CD14-positive monocyte (primary cell): Measurements from ENCODE around the gene BFSP1. TPM values are rescaled to one million over a fixed set of nuclear protein-coding genes. Genes with fewer than 3 reads are reported as not detected.

Source experiments
- DNase-seq, 3 donors: peaks; one replicate each; pipeline ENCODE4 v3.0.0-alpha.2; 2011 to 2022
- H2AFZ ChIP-seq: 2 replicates; pipeline ENCODE4 v1.6.0; 2012; ENCODE audit warnings: mild to moderate bottlenecking, low read depth, low read length, inconsistent platforms; ENCODE audit not compliant: insufficient read depth, poor library complexity, severe bottlenecking
- H3K27ac ChIP-seq, 2 donors: 1 replicate in 1 of 2; 2 replicates in 1 of 2; pipeline ENCODE4 v1.5.1; 2012 to 2013; ENCODE audit warnings: low read length in 2 of 2, control low read depth in 1 of 2, inconsistent platforms in 1 of 2, low read depth in 1 of 2, mild to moderate bottlenecking in 1 of 2
- H3K27me3 ChIP-seq, 2 donors: one replicate each; pipeline versions ENCODE4 v1.6.0 to v1.6.1; 2011 to 2013; ENCODE audit warnings: low read length in 2 of 2; ENCODE audit not compliant: control insufficient read depth in 2 of 2, insufficient read depth in 2 of 2
- H3K36me3 ChIP-seq, 2 donors: replicated peaks in 1 of 2; 1 replicate in 1 of 2; 2 replicates in 1 of 2; pipeline versions ENCODE4 v1.5.1 to v1.6.1; 2012 to 2013; ENCODE audit warnings: low read length in 2 of 2, control low read depth in 1 of 2, inconsistent platforms in 1 of 2, mild to moderate bottlenecking in 1 of 2; ENCODE audit not compliant: insufficient read depth in 2 of 2, control insufficient read depth in 1 of 2
- H3K4me1 ChIP-seq, 2 donors: 1 replicate in 1 of 2; 2 replicates in 1 of 2; pipeline versions ENCODE4 v1.5.1 to v1.6.1; 2012 to 2013; ENCODE audit warnings: low read length in 2 of 2, control low read depth in 1 of 2, inconsistent platforms in 1 of 2, mild to moderate bottlenecking in 1 of 2, moderate library complexity in 1 of 2; ENCODE audit not compliant: insufficient read depth in 2 of 2, control insufficient read depth in 1 of 2
- H3K4me2 ChIP-seq: replicated peaks from 2 replicates; pipeline ENCODE3; 2012; ENCODE audit warnings: low read length, moderate library complexity, mild to moderate bottlenecking; ENCODE audit not compliant: poor library complexity, severe bottlenecking; ENCODE audit errors: extremely low read depth
- H3K4me3 ChIP-seq, 3 experiments: fragments of 200-600 bp in 1 of 3; sonication (generic) in 1 of 3; replicated peaks in 1 of 3; 1 replicate in 2 of 3; 2 replicates in 1 of 3; pipeline ENCODE4 v1.5.1; 2011 to 2013; ENCODE audit warnings: low read length in 3 of 3, mild to moderate bottlenecking in 3 of 3, control low read depth in 2 of 3, low read depth in 2 of 3, inconsistent platforms in 1 of 3, moderate library complexity in 1 of 3
- H3K79me2 ChIP-seq: 2 replicates; pipeline ENCODE4 v1.6.0; 2012; ENCODE audit warnings: mild to moderate bottlenecking, control low read depth, inconsistent platforms, low read length, moderate library complexity; ENCODE audit not compliant: insufficient read depth
- H3K9ac ChIP-seq: 2 replicates; pipeline ENCODE4 v1.6.0; 2017; ENCODE audit warnings: low read length, mild to moderate bottlenecking; ENCODE audit not compliant: insufficient read depth, poor library complexity, severe bottlenecking
- H3K9me3 ChIP-seq, 2 donors: replicated peaks in 1 of 2; 1 replicate in 1 of 2; 2 replicates in 1 of 2; pipeline versions ENCODE4 v1.5.1 to v1.6.1; 2012 to 2013; ENCODE audit warnings: low read length in 2 of 2, control low read depth in 1 of 2; ENCODE audit not compliant: control insufficient read depth in 1 of 2, insufficient read depth in 1 of 2
- H4K20me1 ChIP-seq: 2 replicates; pipeline ENCODE4 v1.6.0; 2012; ENCODE audit warnings: mild to moderate bottlenecking, low read length, control low read depth, moderate library complexity; ENCODE audit not compliant: insufficient read depth
- H3K27ac Mint-ChIP-seq, 7 donors: one replicate each; pipeline ENCODE4 v1.8.0; 2020; ENCODE audit warnings: mild to moderate bottlenecking in 7 of 7, mixed read lengths in 7 of 7, moderate library complexity in 6 of 7, inconsistent platforms in 2 of 7
- H3K27me3 Mint-ChIP-seq, 3 donors: one replicate each; pipeline ENCODE4 v1.8.0; 2021 to 2022; ENCODE audit warnings: low read depth in 3 of 3, mild to moderate bottlenecking in 3 of 3, mixed read lengths in 3 of 3, moderate library complexity in 3 of 3, inconsistent platforms in 1 of 3
- H3K36me3 Mint-ChIP-seq, 2 donors: one replicate each; pipeline ENCODE4 v1.8.0; 2020; ENCODE audit warnings: mixed read lengths in 2 of 2, inconsistent platforms in 1 of 2, mild to moderate bottlenecking in 1 of 2
- H3K4me1 Mint-ChIP-seq: one replicate; pipeline ENCODE4 v1.8.0; 2020; ENCODE audit warnings: mild to moderate bottlenecking, mixed read lengths
- H3K4me3 Mint-ChIP-seq, 2 donors: one replicate each; pipeline ENCODE4 v1.8.0; 2020; ENCODE audit warnings: mild to moderate bottlenecking in 2 of 2, mixed read lengths in 2 of 2, moderate library complexity in 1 of 2
- H3K9me3 Mint-ChIP-seq, 7 donors: one replicate each; pipeline ENCODE4 v1.8.0; 2020 to 2022; ENCODE audit warnings: mixed read lengths in 7 of 7, mild to moderate bottlenecking in 6 of 7, moderate library complexity in 6 of 7, inconsistent platforms in 2 of 7
- WGBS: methylation state at CpG from one replicate; pipeline ENCODE4 v1.1.5; 2013; ENCODE audit warnings: missing lambda C conversion rate; ENCODE audit not compliant: insufficient coverage; 5-methylcytosine and 5-hydroxymethylcytosine counted together
- intact Hi-C, 2 donors: fragments of 100-400 bp; cut with micrococcal nuclease; formaldehyde crosslinking; loops; one replicate each; pipeline versions ENCODE4 v1.15.0 to v1.15.1; 2023
- polyA plus RNA-seq, 3 donors: library from polyadenylated mRNA; depleted of rRNA in 1 of 3; unstranded in 2 of 3; stranded (reverse) in 1 of 3; fragments of 300-500 nt in 2 of 3; fragments of >200 nt in 1 of 3; fragmentation: Illumina TruSeq in 2 of 3; gene quantifications; 1 replicate in 2 of 3; 2 replicates in 1 of 3; pipeline ENCODE4 v1.2.3, GENCODE V29; 2012 to 2021
- TF ChIP-seq, protein P1 (sequence below): fragments of 200-600 bp; IDR thresholded peaks from one replicate; pipeline ENCODE4 v1.8.0; 2022; ENCODE audit warnings: antibody characterized with exemption, mild to moderate bottlenecking

BFSP1 gene
- polyA plus RNA-seq, 3 donors: not detected

DNA sequence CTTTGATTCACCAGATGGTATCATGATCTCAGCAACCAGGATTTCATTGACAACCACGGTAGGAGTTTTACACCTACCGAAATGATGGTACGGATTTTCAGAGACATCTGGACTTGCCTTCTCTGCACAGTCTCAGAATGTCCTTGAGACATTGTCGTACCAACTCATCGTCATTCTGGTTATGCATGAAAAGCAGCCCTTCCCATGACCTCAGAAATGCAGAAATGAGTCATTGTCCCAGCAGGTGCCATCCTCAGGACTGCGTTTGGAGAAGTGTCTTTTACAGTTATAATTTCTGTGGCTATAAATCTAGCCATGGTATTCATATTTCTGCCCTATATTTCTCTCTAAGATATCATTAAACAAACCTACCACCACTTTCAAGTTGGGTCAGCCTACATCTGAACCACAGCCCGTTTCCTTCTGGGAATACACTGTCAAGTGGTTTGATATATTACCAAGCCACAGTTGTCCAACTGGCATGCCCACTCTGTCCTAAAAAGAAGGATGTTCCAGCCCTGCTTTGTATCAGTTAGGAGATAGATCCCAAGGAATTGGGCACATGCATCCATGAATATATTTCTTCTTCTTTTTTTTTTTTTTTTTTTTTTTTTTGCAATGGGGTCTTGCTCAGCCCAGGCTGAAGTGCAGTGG is 7.5 kb upstream of the BFSP1 start:
- Mint-ChIP-seq H3K36me3 (no peaks in the 10 kb centered on the region), H3K4me3 (no peak overlapping the region), H3K4me1 (peaks cover 2% of the 10 kb centered on the region), H3K9me3 (no peaks in the 10 kb centered on the region), H3K27ac (peak overlapping the region in 1 of 7 donors; percentile 18), H3K27me3 (peaks cover 2 to 14% (median 6%) of the 10 kb centered on the region in 3 donors)
- no peaks in the 10 kb centered on the region for H3K9me3 ChIP-seq
- H3K36me3 ChIP-seq: no peaks in the 10 kb centered on the region
- no peaks in the 10 kb centered on the region for H3K4me1 ChIP-seq
- H3K9ac ChIP-seq: no peak overlapping the region
- no peaks in the 10 kb centered on the region for H3K79me2 ChIP-seq
- no peaks in the 10 kb centered on the region for H3K27me3 ChIP-seq
- no peak overlapping the region for H2AFZ ChIP-seq
- peak in 2 of 3 donors; percentile 10 to 43 for DNase-seq
- no peak overlapping the region for H3K4me3 ChIP-seq
- WGBS: 55% methylated on average over 5 of the region's 7 CpGs
- no peak overlapping the region for H3K27ac ChIP-seq
- no peaks in the 10 kb centered on the region for H4K20me1 ChIP-seq
- intact Hi-C loops: loop anchor here in 1 of 2 donors (10.0 kb wide), 1 partner anchor 356 kb away; no protein-coding TSS in a partner anchor
- TF ChIP-seq, protein P1, sequence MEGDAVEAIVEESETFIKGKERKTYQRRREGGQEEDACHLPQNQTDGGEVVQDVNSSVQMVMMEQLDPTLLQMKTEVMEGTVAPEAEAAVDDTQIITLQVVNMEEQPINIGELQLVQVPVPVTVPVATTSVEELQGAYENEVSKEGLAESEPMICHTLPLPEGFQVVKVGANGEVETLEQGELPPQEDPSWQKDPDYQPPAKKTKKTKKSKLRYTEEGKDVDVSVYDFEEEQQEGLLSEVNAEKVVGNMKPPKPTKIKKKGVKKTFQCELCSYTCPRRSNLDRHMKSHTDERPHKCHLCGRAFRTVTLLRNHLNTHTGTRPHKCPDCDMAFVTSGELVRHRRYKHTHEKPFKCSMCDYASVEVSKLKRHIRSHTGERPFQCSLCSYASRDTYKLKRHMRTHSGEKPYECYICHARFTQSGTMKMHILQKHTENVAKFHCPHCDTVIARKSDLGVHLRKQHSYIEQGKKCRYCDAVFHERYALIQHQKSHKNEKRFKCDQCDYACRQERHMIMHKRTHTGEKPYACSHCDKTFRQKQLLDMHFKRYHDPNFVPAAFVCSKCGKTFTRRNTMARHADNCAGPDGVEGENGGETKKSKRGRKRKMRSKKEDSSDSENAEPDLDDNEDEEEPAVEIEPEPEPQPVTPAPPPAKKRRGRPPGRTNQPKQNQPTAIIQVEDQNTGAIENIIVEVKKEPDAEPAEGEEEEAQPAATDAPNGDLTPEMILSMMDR: no peak
- H3K4me2 ChIP-seq: no peak overlapping the region

DNA sequence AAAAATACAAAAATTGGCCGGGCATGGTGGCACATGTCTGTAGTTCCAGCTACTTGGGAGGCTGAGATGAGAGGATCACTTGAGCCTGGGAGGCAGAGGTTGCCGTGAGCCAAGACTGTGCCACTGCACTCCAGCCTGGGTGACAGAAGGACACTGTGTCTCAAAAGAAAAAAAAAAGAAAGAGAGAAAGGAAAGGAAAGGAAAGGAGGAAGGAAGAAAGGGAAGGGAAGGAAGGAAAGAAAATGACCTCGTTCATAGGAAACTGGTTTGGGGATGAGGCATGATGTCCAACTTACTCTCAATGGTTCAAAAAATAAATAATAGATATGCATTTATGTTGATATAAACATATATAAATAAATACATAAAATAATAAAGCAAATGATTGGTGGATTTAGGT is 6.8 kb upstream of the BFSP1 start:
- Histone ChIP-seq H3K36me3 (no peaks in the 10 kb centered on the region), H3K4me2 (no peak overlapping the region), H3K4me1 (peaks cover 0 to 3% of the 10 kb centered on the region in 2 donors), H3K79me2 (no peaks in the 10 kb centered on the region), H3K9me3 (no peaks in the 10 kb centered on the region), H3K4me3 (no peak overlapping the region), H3K27me3 (no peaks in the 10 kb centered on the region), H3K9ac (no peak overlapping the region), H4K20me1 (no peaks in the 10 kb centered on the region), H2AFZ (no peak overlapping the region), H3K27ac (no peak overlapping the region)
- DNase-seq: no peak
- H3K9me3 Mint-ChIP-seq: no peaks in the 10 kb centered on the region
- no peak overlapping the region for H3K4me3 Mint-ChIP-seq
- intact Hi-C loops: loop anchor here (2.0 to 10.0 kb wide), 4 partner anchors 31 to 357 kb away; no protein-coding TSS in a partner anchor
- no peaks in the 10 kb centered on the region for H3K36me3 Mint-ChIP-seq
- TF ChIP-seq, protein P1: no peak
- H3K4me1 Mint-ChIP-seq: peaks cover 5% of the 10 kb centered on the region
- H3K27ac Mint-ChIP-seq: no peak overlapping the region
- WGBS: 100% methylated on average over 2 of the region's 3 CpGs
- H3K27me3 Mint-ChIP-seq: peaks cover 2 to 14% (median 6%) of the 10 kb centered on the region in 3 donors
